ENCODE data around the gene GTF3A.

The GTF3A gene

DNA sequence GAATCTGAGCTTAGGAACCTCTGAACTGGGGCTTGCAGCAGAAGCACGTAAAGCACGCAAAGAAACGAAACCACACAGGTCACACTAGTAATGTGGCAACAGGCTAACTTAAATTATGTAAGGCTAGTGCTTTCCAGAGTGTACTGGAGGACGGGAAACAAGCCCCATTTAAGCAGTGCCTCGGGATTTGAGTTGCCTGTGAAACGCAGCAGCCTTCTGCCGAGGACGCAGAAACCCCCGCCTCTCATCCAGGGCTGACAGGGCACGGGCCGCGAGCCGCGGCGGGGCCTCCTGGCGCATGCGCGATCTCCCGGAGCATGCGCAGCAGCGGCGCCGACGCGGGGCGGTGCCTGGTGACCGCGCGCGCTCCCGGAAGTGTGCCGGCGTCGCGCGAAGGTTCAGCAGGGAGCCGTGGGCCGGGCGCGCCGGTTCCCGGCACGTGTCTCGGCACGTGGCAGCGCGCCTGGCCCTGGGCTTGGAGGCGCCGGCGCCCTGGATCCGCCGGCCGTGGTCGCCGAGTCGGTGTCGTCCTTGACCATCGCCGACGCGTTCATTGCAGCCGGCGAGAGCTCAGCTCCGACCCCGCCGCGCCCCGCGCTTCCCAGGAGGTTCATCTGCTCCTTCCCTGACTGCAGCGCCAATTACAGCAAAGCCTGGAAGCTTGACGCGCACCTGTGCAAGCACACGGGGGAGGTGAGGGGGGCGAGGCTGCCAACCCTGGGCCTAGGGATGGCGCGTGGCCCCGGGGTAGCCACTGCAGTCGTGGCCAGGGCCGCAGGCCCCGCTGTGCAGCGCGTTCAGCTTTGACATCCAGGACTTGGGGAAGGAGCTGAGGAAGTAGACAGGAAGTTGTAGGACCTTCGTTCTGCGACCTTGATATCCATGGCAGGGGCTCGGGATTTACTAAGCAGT, at the start of gene GTF3A:
Gene GTF3A, plus strand, starts transcription at position 374 of the 912 bp plus-strand sequence.
- no peak for FAIRE-seq

DNA sequence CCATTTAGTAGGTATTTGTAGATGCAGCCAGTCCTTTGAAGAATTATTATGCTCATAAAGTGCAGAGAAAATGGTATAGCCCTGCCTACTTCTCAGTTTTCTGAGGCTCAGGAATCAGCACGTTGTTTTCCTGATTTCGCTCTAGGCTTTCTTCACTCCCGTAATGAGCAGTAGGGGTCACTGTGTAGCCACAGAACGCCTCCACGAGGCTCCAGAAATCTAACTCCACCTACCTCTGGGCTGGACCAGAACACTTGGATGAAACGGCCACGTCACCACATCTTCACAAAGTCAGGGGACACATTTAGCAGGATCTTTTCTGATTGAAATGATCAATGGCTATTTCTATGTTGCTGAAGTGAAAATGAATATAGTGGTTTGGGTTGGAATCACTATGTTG, 49.8 kb upstream of the GTF3A start:
- DNase-seq (ENCODE audit: insufficient read length, low spot score) (peak; percentile 38), FAIRE-seq (no peak)
- TF ChIP-seq, protein P1, sequence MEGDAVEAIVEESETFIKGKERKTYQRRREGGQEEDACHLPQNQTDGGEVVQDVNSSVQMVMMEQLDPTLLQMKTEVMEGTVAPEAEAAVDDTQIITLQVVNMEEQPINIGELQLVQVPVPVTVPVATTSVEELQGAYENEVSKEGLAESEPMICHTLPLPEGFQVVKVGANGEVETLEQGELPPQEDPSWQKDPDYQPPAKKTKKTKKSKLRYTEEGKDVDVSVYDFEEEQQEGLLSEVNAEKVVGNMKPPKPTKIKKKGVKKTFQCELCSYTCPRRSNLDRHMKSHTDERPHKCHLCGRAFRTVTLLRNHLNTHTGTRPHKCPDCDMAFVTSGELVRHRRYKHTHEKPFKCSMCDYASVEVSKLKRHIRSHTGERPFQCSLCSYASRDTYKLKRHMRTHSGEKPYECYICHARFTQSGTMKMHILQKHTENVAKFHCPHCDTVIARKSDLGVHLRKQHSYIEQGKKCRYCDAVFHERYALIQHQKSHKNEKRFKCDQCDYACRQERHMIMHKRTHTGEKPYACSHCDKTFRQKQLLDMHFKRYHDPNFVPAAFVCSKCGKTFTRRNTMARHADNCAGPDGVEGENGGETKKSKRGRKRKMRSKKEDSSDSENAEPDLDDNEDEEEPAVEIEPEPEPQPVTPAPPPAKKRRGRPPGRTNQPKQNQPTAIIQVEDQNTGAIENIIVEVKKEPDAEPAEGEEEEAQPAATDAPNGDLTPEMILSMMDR (IDR thresholded peaks at IDR 0.05; ENCODE audit: insufficient read depth, missing control alignments): peak; percentile 65

More for the DNA sequence above, at the start of gene GTF3A:
- TF ChIP-seq, protein P1 (IDR thresholded peaks at IDR 0.05; ENCODE audit: insufficient read depth, missing control alignments): no peak
- DNase-seq (ENCODE audit: insufficient read length, low spot score): peak; percentile 87

DNA sequence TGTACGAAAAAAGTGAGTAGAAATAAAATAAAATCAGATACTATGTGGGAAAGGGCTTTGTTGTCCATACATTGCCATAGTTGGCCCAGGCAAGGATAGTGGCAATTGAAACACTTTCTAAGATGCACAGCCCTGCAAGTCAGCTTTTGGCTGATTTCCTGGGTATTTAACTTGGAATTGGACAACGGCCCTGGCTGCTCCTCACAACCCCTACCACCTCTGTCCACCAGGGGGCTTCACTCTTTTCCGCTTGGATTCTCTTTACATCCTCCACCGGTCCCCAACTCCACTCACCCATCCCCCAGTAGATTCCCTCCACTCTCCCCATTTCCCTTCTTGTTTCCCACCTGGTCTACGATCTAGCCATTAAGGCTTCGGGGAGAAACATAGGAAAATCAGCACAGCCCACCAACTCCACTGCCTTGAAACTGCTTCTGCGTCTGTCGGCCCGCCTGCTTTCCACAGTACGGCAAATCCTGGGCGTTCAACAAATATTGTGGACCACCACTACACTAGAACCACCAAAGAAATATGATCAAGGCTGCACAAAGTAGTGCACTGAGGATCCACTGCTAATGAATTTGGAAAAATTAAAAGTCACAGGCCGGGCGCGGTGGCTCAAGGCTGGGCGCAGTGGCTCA, 48.6 kb upstream of the GTF3A start:
- FAIRE-seq: no peak
- TF ChIP-seq, protein P1 (IDR thresholded peaks at IDR 0.05; ENCODE audit: insufficient read depth, missing control alignments): peak; percentile 56
- peak; percentile 42 for DNase-seq (ENCODE audit: insufficient read length, low spot score)

DNA sequence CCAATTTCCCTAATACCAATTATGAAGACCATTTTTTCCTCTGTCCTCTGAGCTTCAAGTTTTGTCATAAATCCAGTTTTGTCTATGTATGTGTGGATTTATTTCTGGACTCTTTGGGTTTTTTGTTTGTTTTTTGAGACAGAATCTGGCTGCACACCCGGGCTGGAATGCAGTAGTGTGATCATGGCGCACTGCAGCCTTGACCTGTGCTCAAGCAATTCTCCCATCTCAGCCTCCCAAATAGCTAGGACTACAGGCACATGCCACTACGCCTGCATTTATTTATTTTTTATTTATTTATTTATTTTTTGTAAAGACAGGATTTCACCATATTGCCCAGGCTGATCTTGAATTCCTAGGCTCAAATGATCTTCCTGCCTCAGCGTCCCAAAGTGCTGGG, 45.3 kb upstream of the GTF3A start:
- TF ChIP-seq, protein P1 (IDR thresholded peaks at IDR 0.05; ENCODE audit: insufficient read depth, missing control alignments): no peak
- DNase-seq (ENCODE audit: insufficient read length, low spot score) (no peak), FAIRE-seq (no peak)

DNA sequence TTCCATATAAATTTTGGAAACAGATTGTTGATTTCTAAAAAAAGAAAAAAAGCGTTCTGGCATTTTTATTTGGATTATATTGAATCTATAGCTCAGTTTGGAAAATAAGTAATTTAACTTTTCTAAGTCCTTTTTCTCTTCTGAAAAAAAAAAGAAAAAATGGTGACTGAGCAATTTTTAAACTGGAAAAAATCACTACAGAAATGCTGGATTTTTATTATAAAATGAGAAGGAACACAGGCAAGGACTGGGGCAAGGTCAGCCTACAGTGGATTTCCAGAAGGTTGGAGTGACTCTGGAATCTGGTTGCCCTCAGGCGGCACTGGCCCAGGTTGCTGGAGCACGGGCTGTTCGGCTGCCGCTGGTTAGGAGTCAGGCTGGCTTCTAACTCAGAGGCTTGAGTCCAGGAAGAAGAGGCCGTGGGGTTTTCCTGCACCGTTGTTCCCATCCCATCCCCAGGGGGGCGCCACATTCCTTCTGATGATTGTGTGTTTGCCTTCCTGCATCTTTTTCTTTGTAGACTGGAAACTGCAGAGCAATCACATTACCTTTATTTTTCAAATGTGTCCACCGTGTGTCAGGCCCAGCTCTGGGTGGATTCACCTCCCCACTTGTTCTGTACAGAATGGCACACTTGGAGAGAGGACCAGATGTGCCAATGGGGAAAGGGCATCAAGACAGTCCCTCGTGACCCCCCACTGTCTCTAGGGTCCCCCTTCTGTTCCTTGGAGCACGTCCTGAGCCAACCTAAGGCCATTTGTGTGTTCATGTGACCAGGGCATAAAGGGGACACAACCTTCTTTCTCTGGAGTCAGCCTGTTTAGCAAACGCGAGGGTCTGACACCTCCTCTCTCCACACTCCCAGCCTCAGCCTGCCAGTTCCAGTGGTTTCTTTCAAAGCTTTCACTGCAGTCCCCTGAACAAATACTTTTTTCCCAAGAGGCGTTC, 44.5 kb upstream of the GTF3A start:
- DNase-seq (ENCODE audit: insufficient read length, low spot score) (peak; percentile 48), FAIRE-seq (no peak)
- TF ChIP-seq, protein P1 (IDR thresholded peaks at IDR 0.05; ENCODE audit: insufficient read depth, missing control alignments): peak; percentile 41

GRCh38 chr13:27381601-27382000, 42.8 kb upstream of the GTF3A start:
- TF ChIP-seq, protein P1 (IDR thresholded peaks at IDR 0.05; ENCODE audit: insufficient read depth, missing control alignments): no peak
- no peak for FAIRE-seq
- no peak for DNase-seq (ENCODE audit: insufficient read length, low spot score)
